Measurements from ENCODE around the gene CHD9NB. TPM values are rescaled to one million over a fixed set of nuclear protein-coding genes. Genes with fewer than 3 reads are reported as not detected.

Gene CHD9NB
- total and polyA plus RNA-seq, 10 of the 15 experiments (the other 5 are each of a cell fraction or from before 2014, with no cell fraction given) = 0.14 to 1.6 (median 0.73) TPM

DNA sequence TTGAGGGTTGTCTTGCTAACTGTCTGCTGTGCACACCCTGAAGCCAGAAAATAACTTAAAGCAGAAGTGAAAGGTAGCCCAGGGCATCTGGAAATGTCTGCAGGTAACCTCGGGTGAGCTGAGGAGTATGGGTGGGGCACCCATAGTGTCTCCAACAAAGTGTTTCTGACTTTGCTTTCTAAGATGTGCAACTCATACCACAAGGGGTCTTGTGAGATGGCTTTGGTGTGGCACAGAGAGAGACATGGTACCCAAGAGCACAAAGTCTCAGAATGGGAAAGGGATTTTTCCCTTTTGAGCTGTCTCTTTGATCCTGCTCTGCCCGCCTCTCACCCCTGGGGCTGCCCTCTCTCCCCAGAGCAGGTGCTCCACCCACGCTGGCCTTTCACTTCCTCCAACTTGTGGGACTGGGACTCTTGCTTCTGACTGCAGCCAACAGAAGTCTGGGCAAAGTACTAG, 9.0 kb upstream of the CHD9NB start (continued):
- TF ChIP-seq, protein P1, sequence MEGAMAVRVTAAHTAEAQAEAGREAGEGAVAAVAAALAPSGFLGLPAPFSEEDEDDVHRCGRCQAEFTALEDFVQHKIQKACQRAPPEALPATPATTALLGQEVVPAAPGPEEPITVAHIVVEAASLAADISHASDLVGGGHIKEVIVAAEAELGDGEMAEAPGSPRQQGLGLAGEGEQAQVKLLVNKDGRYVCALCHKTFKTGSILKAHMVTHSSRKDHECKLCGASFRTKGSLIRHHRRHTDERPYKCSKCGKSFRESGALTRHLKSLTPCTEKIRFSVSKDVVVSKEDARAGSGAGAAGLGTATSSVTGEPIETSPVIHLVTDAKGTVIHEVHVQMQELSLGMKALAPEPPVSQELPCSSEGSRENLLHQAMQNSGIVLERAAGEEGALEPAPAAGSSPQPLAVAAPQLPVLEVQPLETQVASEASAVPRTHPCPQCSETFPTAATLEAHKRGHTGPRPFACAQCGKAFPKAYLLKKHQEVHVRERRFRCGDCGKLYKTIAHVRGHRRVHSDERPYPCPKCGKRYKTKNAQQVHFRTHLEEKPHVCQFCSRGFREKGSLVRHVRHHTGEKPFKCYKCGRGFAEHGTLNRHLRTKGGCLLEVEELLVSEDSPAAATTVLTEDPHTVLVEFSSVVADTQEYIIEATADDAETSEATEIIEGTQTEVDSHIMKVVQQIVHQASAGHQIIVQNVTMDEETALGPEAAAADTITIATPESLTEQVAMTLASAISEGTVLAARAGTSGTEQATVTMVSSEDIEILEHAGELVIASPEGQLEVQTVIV (IDR thresholded peaks at IDR 0.05; ENCODE audit: borderline replicate concordance, partially characterized antibody) = no peak
- TF ChIP-seq, protein P2, sequence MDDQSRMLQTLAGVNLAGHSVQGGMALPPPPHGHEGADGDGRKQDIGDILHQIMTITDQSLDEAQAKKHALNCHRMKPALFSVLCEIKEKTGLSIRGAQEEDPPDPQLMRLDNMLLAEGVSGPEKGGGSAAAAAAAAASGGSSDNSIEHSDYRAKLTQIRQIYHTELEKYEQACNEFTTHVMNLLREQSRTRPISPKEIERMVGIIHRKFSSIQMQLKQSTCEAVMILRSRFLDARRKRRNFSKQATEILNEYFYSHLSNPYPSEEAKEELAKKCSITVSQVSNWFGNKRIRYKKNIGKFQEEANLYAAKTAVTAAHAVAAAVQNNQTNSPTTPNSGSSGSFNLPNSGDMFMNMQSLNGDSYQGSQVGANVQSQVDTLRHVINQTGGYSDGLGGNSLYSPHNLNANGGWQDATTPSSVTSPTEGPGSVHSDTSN (IDR thresholded peaks at IDR 0.05; ENCODE audit: insufficient replicate concordance, low read depth, low read length) = no peak
- TF ChIP-seq CREB1 (IDR thresholded peaks at IDR 0.05; ENCODE audit: low read depth) = no peak
- TF ChIP-seq RFX5 (IDR thresholded peaks at IDR 0.05; ENCODE audit: low read depth, low read length) = no peak
- TF ChIP-seq EED (IDR thresholded peaks at IDR 0.05; ENCODE audit: low read depth) = peak; percentile 100
- TF ChIP-seq NR2C2 (IDR thresholded peaks at IDR 0.05; ENCODE audit: borderline replicate concordance, control insufficient read depth, insufficient read length, low read depth) = no peak
- TF ChIP-seq BMI1 (IDR thresholded peaks at IDR 0.05; ENCODE audit: borderline replicate concordance) = peak; percentile 90
- TF ChIP-seq, protein P3, sequence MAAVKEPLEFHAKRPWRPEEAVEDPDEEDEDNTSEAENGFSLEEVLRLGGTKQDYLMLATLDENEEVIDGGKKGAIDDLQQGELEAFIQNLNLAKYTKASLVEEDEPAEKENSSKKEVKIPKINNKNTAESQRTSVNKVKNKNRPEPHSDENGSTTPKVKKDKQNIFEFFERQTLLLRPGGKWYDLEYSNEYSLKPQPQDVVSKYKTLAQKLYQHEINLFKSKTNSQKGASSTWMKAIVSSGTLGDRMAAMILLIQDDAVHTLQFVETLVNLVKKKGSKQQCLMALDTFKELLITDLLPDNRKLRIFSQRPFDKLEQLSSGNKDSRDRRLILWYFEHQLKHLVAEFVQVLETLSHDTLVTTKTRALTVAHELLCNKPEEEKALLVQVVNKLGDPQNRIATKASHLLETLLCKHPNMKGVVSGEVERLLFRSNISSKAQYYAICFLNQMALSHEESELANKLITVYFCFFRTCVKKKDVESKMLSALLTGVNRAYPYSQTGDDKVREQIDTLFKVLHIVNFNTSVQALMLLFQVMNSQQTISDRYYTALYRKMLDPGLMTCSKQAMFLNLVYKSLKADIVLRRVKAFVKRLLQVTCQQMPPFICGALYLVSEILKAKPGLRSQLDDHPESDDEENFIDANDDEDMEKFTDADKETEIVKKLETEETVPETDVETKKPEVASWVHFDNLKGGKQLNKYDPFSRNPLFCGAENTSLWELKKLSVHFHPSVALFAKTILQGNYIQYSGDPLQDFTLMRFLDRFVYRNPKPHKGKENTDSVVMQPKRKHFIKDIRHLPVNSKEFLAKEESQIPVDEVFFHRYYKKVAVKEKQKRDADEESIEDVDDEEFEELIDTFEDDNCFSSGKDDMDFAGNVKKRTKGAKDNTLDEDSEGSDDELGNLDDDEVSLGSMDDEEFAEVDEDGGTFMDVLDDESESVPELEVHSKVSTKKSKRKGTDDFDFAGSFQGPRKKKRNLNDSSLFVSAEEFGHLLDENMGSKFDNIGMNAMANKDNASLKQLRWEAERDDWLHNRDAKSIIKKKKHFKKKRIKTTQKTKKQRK (IDR thresholded peaks at IDR 0.05; ENCODE audit: low read depth, low read length) = no peak
- TF ChIP-seq, protein P4, sequence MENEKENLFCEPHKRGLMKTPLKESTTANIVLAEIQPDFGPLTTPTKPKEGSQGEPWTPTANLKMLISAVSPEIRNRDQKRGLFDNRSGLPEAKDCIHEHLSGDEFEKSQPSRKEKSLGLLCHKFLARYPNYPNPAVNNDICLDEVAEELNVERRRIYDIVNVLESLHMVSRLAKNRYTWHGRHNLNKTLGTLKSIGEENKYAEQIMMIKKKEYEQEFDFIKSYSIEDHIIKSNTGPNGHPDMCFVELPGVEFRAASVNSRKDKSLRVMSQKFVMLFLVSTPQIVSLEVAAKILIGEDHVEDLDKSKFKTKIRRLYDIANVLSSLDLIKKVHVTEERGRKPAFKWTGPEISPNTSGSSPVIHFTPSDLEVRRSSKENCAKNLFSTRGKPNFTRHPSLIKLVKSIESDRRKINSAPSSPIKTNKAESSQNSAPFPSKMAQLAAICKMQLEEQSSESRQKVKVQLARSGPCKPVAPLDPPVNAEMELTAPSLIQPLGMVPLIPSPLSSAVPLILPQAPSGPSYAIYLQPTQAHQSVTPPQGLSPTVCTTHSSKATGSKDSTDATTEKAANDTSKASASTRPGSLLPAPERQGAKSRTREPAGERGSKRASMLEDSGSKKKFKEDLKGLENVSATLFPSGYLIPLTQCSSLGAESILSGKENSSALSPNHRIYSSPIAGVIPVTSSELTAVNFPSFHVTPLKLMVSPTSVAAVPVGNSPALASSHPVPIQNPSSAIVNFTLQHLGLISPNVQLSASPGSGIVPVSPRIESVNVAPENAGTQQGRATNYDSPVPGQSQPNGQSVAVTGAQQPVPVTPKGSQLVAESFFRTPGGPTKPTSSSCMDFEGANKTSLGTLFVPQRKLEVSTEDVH (IDR thresholded peaks at IDR 0.05; ENCODE audit: low read depth, partially characterized antibody) = no peak
- TF ChIP-seq NFIC (IDR thresholded peaks at IDR 0.05; ENCODE audit: low read depth, low read length) = peak; percentile 97
- TF ChIP-seq SIN3A (IDR thresholded peaks at IDR 0.05; ENCODE audit: low read depth, low read length) = no peak
- 0 out of 4 replicates have a peak, but pooled peaks of 1 of the 2 experiments have one; percentile 47 for TF ChIP-seq CEBPB (IDR thresholded peaks at IDR 0.05; ENCODE audit: borderline replicate concordance in 1 of 2, low read depth in 2 of 2, low read length in 2 of 2)
- TF ChIP-seq CHD2 (IDR thresholded peaks at IDR 0.05; ENCODE audit: borderline replicate concordance, low read depth, low read length) = peak; percentile 77; the same call in 1 of the 2 replicates
- peak; percentile 87 for TF ChIP-seq ATF7 (IDR thresholded peaks at IDR 0.05; ENCODE audit: low read depth)
- peak; percentile 95 for TF ChIP-seq RUNX3 (IDR thresholded peaks at IDR 0.05; ENCODE audit: low read length)
- TF ChIP-seq NR2C1 (IDR thresholded peaks at IDR 0.05) = 0 out of 2 replicates have a peak, but pooled peaks have one; percentile 42
- peak; percentile 100 for TF ChIP-seq IKZF1 (conservative IDR thresholded peaks at IDR 0.05)
- 0 out of 2 replicates have a peak, but pooled peaks have one; percentile 18 for TF ChIP-seq GABPA (IDR thresholded peaks at IDR 0.05; ENCODE audit: low read depth)

Measured in GM12878 (cell line).